HG03097 (cell line): ENCODE measurements around the gene CORO2B.
"Not testable (repeated sequence)": the region's sequence is repeated elsewhere in the genome, so short reads cannot be mapped to it uniquely, and the experiment has no call there.

Experiments
- ATAC-seq: cut with Tn5 transposase; IDR thresholded peaks from one replicate; pipeline ENCODE4 v1.9.1; 2021; ENCODE audit not compliant: unreplicated experiment, low FRiP score

Gene CORO2B

GRCh38 chr15:68751622-68752021 lies 172.8 kb downstream of the CORO2B start:
- ATAC-seq: no peak

DNA sequence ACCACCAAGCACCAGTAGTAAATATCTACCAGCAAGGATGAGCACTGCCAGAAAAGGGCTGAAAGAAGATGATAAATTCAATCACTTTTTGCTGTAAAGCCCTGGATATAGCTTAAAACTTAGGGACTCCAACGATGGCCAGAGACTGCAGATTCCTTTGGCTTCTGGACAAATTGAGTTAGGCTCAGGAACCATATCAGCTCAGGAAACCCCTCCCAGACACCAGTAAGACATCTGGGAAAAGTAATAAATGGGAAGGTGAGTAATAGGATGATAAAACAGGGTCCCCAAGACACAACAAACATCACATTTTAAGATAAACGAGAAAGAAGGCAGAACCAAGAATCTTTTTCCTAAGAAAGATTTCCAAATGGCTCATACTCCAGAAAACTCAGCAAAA lies 176.9 kb downstream of the CORO2B start:
- ATAC-seq: no peak

DNA sequence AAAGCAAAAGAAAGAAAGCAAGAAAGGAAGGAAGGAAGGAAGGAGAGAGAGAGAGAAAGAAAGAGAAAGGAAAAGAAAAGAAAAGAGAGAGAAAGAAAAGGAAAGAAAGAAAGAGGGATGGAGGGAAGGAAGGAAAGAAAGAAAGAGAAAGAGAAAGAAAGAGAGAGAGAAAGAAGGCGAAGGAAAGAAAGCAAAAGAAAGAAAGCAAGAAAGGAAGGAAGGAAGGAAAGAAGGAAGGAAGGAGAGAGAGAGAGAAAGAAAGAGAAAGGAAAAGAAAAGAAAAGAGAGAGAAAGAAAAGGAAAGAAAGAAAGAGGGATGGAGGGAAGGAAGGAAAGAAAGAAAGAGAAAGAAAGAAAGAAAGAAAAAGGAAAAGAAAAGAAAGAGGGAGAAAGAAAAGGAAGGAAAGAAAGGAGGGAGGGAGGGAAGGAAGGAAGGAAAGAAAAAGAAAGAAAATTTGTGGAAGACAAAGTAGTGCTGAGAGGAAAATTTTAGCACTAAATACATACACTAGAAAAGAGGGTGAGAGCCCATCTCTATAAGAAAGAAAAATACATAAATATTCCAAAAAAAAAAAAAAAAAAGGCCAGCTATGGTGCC lies 181.3 kb downstream of the CORO2B start:
- ATAC-seq: not testable (repeated sequence)

DNA sequence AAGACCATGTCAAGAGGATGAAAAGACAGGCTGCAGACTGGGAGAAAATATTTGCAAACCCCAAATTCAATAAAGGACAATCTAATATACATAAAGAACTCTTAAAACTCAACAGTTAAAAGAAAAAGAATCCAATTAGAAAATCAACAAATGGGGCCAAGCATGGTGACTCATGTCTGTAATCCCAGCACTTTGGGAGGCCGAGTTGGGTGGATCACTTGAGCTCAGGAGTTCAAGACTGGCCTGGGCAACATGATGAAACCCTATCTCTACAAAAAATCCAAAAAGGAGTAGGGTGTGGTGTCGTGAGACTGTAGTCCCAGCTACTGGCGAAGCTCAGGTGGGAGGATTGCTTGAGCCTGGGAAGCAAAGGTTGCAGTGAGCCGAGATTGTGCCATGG lies 184.3 kb downstream of the CORO2B start:
- ATAC-seq: no peak

DNA sequence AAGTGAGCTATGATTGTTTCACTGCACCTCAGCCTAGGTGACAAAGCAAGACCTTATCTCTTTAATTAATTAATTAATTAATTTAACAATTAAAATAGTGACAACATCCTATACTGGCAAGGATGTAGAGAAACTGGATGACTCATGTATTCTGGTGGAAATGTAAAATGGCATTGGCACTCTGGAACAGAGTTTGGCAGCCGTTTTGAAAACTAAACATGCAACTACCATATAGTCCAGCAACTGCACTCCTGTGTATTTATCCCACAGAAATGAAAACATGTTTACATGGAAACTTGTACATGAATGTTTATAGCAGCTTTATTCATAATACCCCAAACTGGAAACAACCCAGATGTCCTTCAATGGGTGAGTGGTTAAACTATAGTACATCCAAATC lies 185.3 kb downstream of the CORO2B start:
- no peak for ATAC-seq

DNA sequence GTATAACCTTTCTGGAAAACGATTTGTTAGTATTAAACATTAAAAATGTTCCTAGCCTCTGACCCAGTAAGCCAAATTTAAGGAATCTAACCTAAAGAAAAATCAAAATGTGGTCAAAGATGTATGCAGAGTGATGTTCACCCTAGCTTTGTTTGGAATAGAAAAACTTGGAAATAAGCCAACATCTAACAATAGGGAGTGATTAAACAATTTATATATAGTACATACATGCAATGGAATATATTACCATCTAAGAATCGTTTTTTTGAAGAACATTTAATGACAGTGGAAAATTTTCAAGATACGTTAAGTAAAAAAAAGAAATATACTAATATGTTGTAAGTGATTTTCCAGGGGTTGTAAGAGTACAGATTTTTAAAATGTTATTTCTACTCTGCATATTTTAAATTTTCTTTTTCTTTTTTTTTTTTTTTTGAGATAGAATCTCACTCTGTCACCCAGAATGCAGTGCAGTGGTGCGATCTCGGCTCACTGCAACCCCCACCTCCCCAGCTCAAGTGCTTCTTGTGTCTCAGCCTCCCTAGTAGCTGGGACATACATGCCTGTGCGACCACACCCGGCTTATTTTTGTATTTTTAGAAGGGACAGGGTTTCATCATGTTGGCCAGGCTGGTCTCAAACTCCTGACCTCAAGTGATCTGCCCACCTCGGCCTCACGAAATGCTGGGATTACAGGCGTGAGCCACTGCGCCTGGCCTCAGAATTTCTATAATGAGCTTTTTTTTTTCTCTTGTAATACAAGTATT lies 187.0 kb downstream of the CORO2B start:
- no peak for ATAC-seq

GRCh38 chr15:68767833-68768232 lies 189.0 kb downstream of the CORO2B start:
- ATAC-seq: no peak

GRCh38 chr15:68768321-68768720 lies 189.5 kb downstream of the CORO2B start:
- ATAC-seq: no peak

DNA sequence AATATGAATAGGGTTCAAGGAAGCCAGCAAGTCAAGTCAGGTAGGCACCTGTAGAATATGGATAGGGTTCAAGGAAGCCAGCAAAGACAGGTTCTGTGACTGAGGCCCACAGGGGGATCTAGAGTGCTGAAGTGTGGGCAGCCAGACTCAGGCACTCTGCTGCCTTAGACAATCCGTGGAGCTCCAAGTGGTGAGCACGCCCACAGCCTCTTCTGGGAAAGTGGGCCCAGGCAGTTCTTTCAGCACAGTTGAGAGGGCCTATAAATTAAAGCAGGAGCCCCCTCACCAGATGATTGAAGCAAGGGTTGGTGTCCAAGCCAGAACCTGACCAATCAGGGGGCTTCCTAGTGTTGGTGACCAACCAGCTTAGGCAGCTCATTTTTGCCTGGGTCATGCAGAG lies 190.9 kb downstream of the CORO2B start:
- ATAC-seq: no peak

GRCh38 chr15:68770216-68770615 lies 191.4 kb downstream of the CORO2B start:
- ATAC-seq: no peak

GRCh38 chr15:68773036-68773435 lies 194.2 kb downstream of the CORO2B start:
- no peak for ATAC-seq

- no peak for ATAC-seq
Measured at GRCh38 chr15:68774120-68774519, 195.3 kb downstream of the CORO2B start.

DNA sequence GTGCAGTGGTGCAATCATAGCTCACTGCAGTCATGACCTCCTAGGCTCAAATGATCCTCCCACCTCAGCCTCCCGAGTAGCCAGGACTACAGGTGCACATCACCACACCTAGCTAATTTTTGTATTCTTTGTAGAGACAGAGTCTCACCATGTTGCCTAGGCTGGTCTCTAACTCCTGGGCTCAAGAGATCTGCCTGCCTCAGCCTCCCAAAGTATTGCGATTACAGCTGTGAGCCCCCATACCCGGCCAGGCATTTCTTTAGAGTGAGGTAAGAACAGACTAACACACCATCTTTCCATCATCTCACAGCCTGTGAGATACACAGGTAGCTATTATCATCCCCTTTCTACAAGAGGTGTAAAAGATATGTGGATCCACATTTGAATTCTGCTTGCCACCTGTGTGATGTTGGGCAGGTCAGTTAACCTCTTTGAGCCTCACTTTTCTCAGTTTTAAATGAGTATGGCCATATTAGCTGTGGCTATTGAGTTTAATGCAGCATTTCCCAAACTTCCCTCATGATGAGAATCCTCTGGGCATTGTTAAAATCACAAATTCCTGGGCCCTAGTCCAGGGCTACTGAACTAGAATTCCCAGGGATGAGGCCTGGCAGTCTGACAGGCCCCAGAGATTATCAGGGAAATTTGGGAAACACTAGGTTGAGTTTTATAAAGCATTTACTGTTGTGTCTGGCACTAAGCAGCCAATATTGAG lies 195.9 kb downstream of the CORO2B start:
- no peak for ATAC-seq

DNA sequence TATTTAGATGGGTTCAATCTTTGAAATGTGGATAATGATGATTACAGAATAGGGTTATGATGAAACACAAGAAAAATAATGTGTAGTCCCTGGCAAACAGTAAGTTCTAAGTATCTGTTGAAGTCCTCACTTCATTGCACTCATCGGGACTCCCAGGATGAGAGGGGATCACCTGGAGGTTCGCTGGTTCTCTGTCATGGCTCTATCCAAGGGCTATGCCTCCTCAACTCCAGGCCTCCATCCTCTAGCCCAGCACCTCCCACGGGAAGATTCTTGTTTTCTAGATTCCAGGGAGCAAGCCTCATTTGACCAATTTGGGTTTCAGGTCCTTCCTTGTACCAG lies 196.4 kb downstream of the CORO2B start:
- no peak for ATAC-seq

GRCh38 chr15:68775671-68776476 lies 197.1 kb downstream of the CORO2B start:
- ATAC-seq: no peak

DNA sequence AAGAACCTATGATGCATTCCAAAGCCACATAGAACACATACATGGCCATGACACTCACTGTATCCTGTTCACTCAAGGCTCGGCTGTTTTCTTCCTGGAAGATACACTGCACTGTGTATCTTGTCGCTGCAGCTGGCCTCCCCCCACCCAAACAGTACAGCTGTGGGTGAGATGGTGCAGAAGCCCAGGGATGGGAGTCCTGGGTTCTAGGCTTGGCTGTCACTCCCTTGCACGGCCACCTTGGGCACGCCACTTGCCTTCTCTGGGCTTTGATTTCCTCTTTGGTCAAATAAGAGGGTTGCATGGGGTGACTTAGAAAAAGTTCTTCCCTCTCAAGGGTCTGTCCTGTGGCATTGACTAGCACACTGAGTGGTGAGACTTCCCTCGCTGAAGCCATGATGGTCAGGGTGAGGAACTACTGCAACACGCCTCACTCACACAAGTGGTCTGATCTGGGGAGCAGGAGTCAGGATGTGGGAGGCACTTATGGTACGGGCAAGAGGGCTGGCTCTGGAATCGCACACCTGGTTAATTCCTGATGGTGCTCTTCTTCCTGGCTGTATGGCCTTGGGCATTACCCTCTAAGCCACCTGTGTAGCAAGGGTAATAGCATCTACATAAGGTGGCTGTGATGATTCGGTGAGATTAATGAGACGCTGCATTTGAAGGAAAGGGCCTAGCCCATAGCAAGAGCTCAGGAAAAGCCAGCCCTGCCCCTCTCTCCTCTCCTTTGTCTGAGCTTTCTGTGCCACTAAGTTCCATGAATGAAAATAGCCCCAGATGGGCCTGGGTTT lies 197.9 kb downstream of the CORO2B start:
- ATAC-seq: no peak
